Upper lobe of right lung (tissue), 1 donor: ENCODE results near the gene SNN. TPM values are rescaled to one million over a fixed set of nuclear protein-coding genes. Genes with fewer than 3 reads are reported as not detected.

ENCODE experiments used
- ATAC-seq: fragments of 200-7000 bp; cut with Tn5 transposase; one replicate; pipeline ENCODE4 v1.9.1; 2020; ENCODE audit warnings: mild to moderate bottlenecking, moderate library complexity
- DNase-seq: peaks from one replicate; pipeline ENCODE4 v3.0.0-alpha.2; 2020
- H3K27ac ChIP-seq: fragments of 200-600 bp; one replicate; pipeline ENCODE4 v1.8.0; 2022
- H3K27me3 ChIP-seq: fragments of 200-600 bp; one replicate; pipeline ENCODE4 v1.8.0; 2022; ENCODE audit warnings: mild to moderate bottlenecking
- H3K36me3 ChIP-seq: fragments of 200-600 bp; one replicate; pipeline ENCODE4 v1.8.0; 2022
- H3K4me1 ChIP-seq: fragments of 200-600 bp; one replicate; pipeline ENCODE4 v1.8.0; 2022
- H3K4me3 ChIP-seq: fragments of 200-600 bp; one replicate; pipeline ENCODE4 v1.8.0; 2022; ENCODE audit warnings: mild to moderate bottlenecking
- H3K9me3 ChIP-seq: fragments of 200-600 bp; one replicate; pipeline ENCODE4 v1.8.0; 2022
- CTCF ChIP-seq: fragments of 200-600 bp; IDR thresholded peaks from one replicate; pipeline ENCODE4 v1.8.0; 2022; ENCODE audit warnings: antibody characterized with exemption
- intact Hi-C: fragments of 100-400 bp; cut with DNase I; formaldehyde crosslinking; loops from one replicate; pipeline ENCODE4 v1.11.0; 2022
- total RNA-seq: library from RNA; stranded (reverse); fragmentation: NEBNext Ultra II Directional; extraction: Animal tissue kit (Norgen Biotek cat#: 25700); gene quantifications from one replicate; pipeline ENCODE4 v1.2.1, GENCODE V29; 2021
- donor health status: DM: no; HTN: yes; CAD: no; lungs with severe emphysema.

Gene SNN
- total RNA-seq, 1 donor from 2014 or later = 31.1 TPM

GRCh38 chr16:11725457-11725856 lies 57.2 kb downstream of the SNN start:
- peaks cover 54% of the 10 kb centered on the region for H3K4me1 ChIP-seq
- TF ChIP-seq CTCF = no peak
- H3K27ac ChIP-seq = peak overlapping the region; percentile 38
- ATAC-seq = peak; percentile 67
- no peaks in the 10 kb centered on the region for H3K9me3 ChIP-seq
- intact Hi-C loops = no loop called here
- no peaks in the 10 kb centered on the region for H3K27me3 ChIP-seq
- peaks cover 80% of the 10 kb centered on the region for H3K36me3 ChIP-seq
- H3K4me3 ChIP-seq = no peak overlapping the region
- DNase-seq = no peak

GRCh38 chr16:11726008-11726407 lies 57.8 kb downstream of the SNN start:
- no peak for TF ChIP-seq CTCF
- peak; percentile 75 for ATAC-seq
- intact Hi-C loops = no loop called here
- peaks cover 54% of the 10 kb centered on the region for H3K4me1 ChIP-seq
- DNase-seq = peak; percentile 75
- no peak overlapping the region for H3K4me3 ChIP-seq
- H3K36me3 ChIP-seq = peaks cover 80% of the 10 kb centered on the region
- no peaks in the 10 kb centered on the region for H3K27me3 ChIP-seq
- H3K27ac ChIP-seq = peak overlapping the region; percentile 38
- no peaks in the 10 kb centered on the region for H3K9me3 ChIP-seq

GRCh38 chr16:11727796-11728543 lies 59.7 kb downstream of the SNN start:
- no peak for DNase-seq
- H3K36me3 ChIP-seq = peaks cover 83% of the 10 kb centered on the region
- H3K4me1 ChIP-seq = peaks cover 39% of the 10 kb centered on the region
- no peaks in the 10 kb centered on the region for H3K27me3 ChIP-seq
- no peak overlapping the region for H3K4me3 ChIP-seq
- intact Hi-C loops = no loop called here
- H3K9me3 ChIP-seq = no peaks in the 10 kb centered on the region
- peak; percentile 55 for ATAC-seq
- TF ChIP-seq CTCF = no peak
- H3K27ac ChIP-seq = peak overlapping the region; percentile 53

Other genes starting within 250 kb of the SNN start
- gene LITAF, start 81.5 kb upstream of the SNN start, total RNA-seq = 242 TPM
- gene TXNDC11, start 74.4 kb downstream of the SNN start, total RNA-seq = 99.2 TPM
- gene ZC3H7A, start 128.8 kb downstream of the SNN start, total RNA-seq = 71.2 TPM
- 117 TPM for gene RSL1D1, start 183.1 kb downstream of the SNN start, total RNA-seq
- 106 TPM for gene GSPT1, start 247.5 kb downstream of the SNN start, total RNA-seq